IMR-90 (cell line): Measurements from ENCODE around the gene NMBR. TPM values are rescaled to one million over a fixed set of nuclear protein-coding genes. Genes with fewer than 3 reads are reported as not detected.

ENCODE experiments used
- ATAC-seq: fragments of 200-7000 bp; cut with Tn5 transposase; 2 replicates; pipeline ENCODE4 v1.9.1; 2020; ENCODE audit warnings: low read depth, mild to moderate bottlenecking, moderate library complexity
- BruUV-seq: library from RNA; stranded (reverse); fragments of 400-500 nt; replicated peaks from 2 replicates; lab custom pipeline; 2021; lab: Mats Ljungman, UMichigan
- CTCF ChIA-PET: fragments of 300-600 bp; formaldehyde crosslinking; extraction: SDS; loops from one replicate; lab custom pipeline; 2021; ENCODE audit warnings: antibody characterized with exemption; lab: Yijun Ruan, JAX
- POLR2A ChIA-PET: fragments of 300-600 bp; sonication (Branson Sonifier 250); formaldehyde crosslinking; loops from one replicate; lab custom pipeline; 2022; ENCODE audit warnings: antibody characterized with exemption; ENCODE audit not compliant: unreplicated experiment; lab: Charles Lee
- DNase-seq: peaks from one replicate; pipeline ENCODE4 v3.0.0; 2013
- H2AFZ ChIP-seq: replicated peaks from 2 replicates; pipeline ENCODE3; 2013; ENCODE audit warnings: low read length, mild to moderate bottlenecking; ENCODE audit not compliant: poor library complexity
- H2AK5ac ChIP-seq: 2 replicates; pipeline ENCODE4 v1.6.1; 2013; ENCODE audit warnings: low read depth, low read length, inconsistent platforms
- H2AK9ac ChIP-seq: replicated peaks from 2 replicates; pipeline ENCODE3; 2013; ENCODE audit warnings: mild to moderate bottlenecking, low read depth, low read length, moderate library complexity; ENCODE audit not compliant: poor library complexity
- H2BK120ac ChIP-seq: 2 replicates; pipeline ENCODE4 v1.6.1; 2013; ENCODE audit warnings: low read depth, low read length, inconsistent platforms
- H2BK15ac ChIP-seq: 3 replicates; pipeline ENCODE4 v1.6.1; 2013; ENCODE audit warnings: low read depth, low read length, inconsistent platforms
- H2BK20ac ChIP-seq: 2 replicates; pipeline ENCODE4 v1.6.1; 2013; ENCODE audit warnings: low read depth, mild to moderate bottlenecking, inconsistent platforms, low read length, moderate library complexity
- H2BK5ac ChIP-seq: 2 replicates; pipeline ENCODE4 v1.6.1; 2013; ENCODE audit warnings: mild to moderate bottlenecking, low read depth, low read length, inconsistent platforms; ENCODE audit not compliant: poor library complexity, severe bottlenecking
- H3K14ac ChIP-seq: replicated peaks from 2 replicates; pipeline ENCODE4 v1.6.1; 2013; ENCODE audit warnings: low read depth, low read length, inconsistent platforms
- H3K18ac ChIP-seq: 2 replicates; pipeline ENCODE4 v1.6.1; 2013; ENCODE audit warnings: low read depth, low read length, control low read depth
- H3K23ac ChIP-seq: 2 replicates; pipeline ENCODE4 v1.6.1; 2013; ENCODE audit warnings: low read depth, low read length, inconsistent platforms
- H3K27ac ChIP-seq: 2 replicates; pipeline ENCODE4 v1.5.1; 2013; ENCODE audit warnings: mild to moderate bottlenecking, control low read depth, low read length; ENCODE audit not compliant: insufficient read depth
- H3K27me3 ChIP-seq: 2 replicates; pipeline ENCODE4 v1.6.1; 2013; ENCODE audit warnings: low read length; ENCODE audit not compliant: control insufficient read depth, insufficient read depth
- H3K36me3 ChIP-seq: 2 replicates; pipeline ENCODE4 v1.6.1; 2013; ENCODE audit warnings: low read length, mixed read lengths; ENCODE audit not compliant: control insufficient read depth, insufficient read depth
- H3K4ac ChIP-seq: 2 replicates; pipeline ENCODE4 v1.6.1; 2013; ENCODE audit warnings: low read depth, low read length, inconsistent platforms
- H3K4me1 ChIP-seq: 2 replicates; pipeline ENCODE4 v1.6.1; 2013; ENCODE audit warnings: low read length, mixed read lengths; ENCODE audit not compliant: control insufficient read depth, insufficient read depth
- H3K4me2 ChIP-seq: 2 replicates; pipeline ENCODE4 v1.6.1; 2013; ENCODE audit warnings: low read depth, mild to moderate bottlenecking, control low read depth, low read length, moderate library complexity
- H3K4me3 ChIP-seq: 2 replicates; pipeline ENCODE4 v1.5.1; 2013; ENCODE audit warnings: low read depth, mild to moderate bottlenecking, control low read depth, low read length, moderate library complexity; ENCODE audit not compliant: insufficient read depth
- H3K56ac ChIP-seq: 2 replicates; pipeline ENCODE4 v1.6.1; 2013; ENCODE audit warnings: low read length, inconsistent platforms; ENCODE audit not compliant: insufficient read depth; ENCODE audit errors: extremely low read depth
- H3K79me1 ChIP-seq, 2 experiments: 2 replicates each; pipeline ENCODE4 v1.6.1; 2013; ENCODE audit warnings: low read length in 2 of 2, inconsistent platforms in 1 of 2, low read depth in 1 of 2
- H3K9ac ChIP-seq: 2 replicates; pipeline ENCODE4 v1.6.1; 2013; ENCODE audit warnings: low read depth, low read length, control low read depth
- H3K9me1 ChIP-seq: 2 replicates; pipeline ENCODE4 v1.6.1; 2013; ENCODE audit warnings: low read length, inconsistent platforms; ENCODE audit not compliant: insufficient read depth
- H3K9me3 ChIP-seq: 2 replicates; pipeline ENCODE4 v1.6.1; 2013; ENCODE audit warnings: low read length; ENCODE audit not compliant: control insufficient read depth, insufficient read depth
- H4K20me1 ChIP-seq: 2 replicates; pipeline ENCODE4 v1.6.1; 2013; ENCODE audit warnings: low read length, inconsistent platforms; ENCODE audit not compliant: insufficient read depth
- H4K5ac ChIP-seq: 2 replicates; pipeline ENCODE4 v1.6.1; 2013; ENCODE audit warnings: mild to moderate bottlenecking, low read depth, low read length, control low read depth
- H4K8ac ChIP-seq, 2 experiments: 2 replicates each; pipeline ENCODE4 v1.6.1; 2013; ENCODE audit warnings: low read depth in 2 of 2, low read length in 2 of 2, control low read depth in 1 of 2, inconsistent platforms in 1 of 2
- H4K91ac ChIP-seq: 2 replicates; pipeline ENCODE4 v1.6.1; 2013; ENCODE audit warnings: low read depth, low read length, inconsistent platforms; ENCODE audit not compliant: insufficient read depth
- BHLHE40 ChIP-seq: fragments of 150-350 bp; IDR thresholded peaks from 2 replicates; pipeline ENCODE4 v1.6.1; 2016; ENCODE audit warnings: mild to moderate bottlenecking, low read depth, low read length
- CTCF ChIP-seq: conservative IDR thresholded peaks from 2 replicates; pipeline ENCODE4 v1.5.1; 2012; ENCODE audit warnings: mild to moderate bottlenecking, low read depth, low read length, improper control_type of control experiment
- MAZ ChIP-seq: IDR thresholded peaks from 2 replicates; pipeline ENCODE4 v1.6.1; 2012; ENCODE audit warnings: low read depth, mild to moderate bottlenecking, low read length, improper control_type of control experiment, moderate library complexity, borderline replicate concordance
- POLR2A ChIP-seq: IDR thresholded peaks from 2 replicates; pipeline ENCODE4 v1.6.1; 2012; ENCODE audit warnings: mild to moderate bottlenecking, low read depth, low read length
- RAD21 ChIP-seq: IDR thresholded peaks from 2 replicates; pipeline ENCODE4 v1.6.1; 2012; ENCODE audit warnings: low read length, improper control_type of control experiment
- RCOR1 ChIP-seq: IDR thresholded peaks from 2 replicates; pipeline ENCODE4 v1.6.1; 2012; ENCODE audit warnings: mild to moderate bottlenecking, low read length, improper control_type of control experiment; ENCODE audit not compliant: insufficient replicate concordance
- RFX5 ChIP-seq: IDR thresholded peaks from 2 replicates; pipeline ENCODE4 v1.8.0; 2012; ENCODE audit warnings: low read depth, mild to moderate bottlenecking, low read length, moderate library complexity
- SMC3 ChIP-seq: fragments of 150-350 bp; IDR thresholded peaks from 2 replicates; pipeline ENCODE4 v1.6.1; 2016; ENCODE audit warnings: low read depth, mild to moderate bottlenecking, antibody characterized with exemption, low read length, moderate library complexity
- USF2 ChIP-seq: fragments of 150-350 bp; IDR thresholded peaks from 2 replicates; pipeline ENCODE4 v1.6.1; 2017; ENCODE audit warnings: mild to moderate bottlenecking, antibody characterized with exemption, low read length, low read depth
- WGBS, 2 experiments: methylation state at CpG; one replicate each; pipeline versions ENCODE4 v1.1.5 to v1.1.7; 2013; ENCODE audit warnings: missing lambda C conversion rate in 2 of 2; ENCODE audit not compliant: insufficient read length in 1 of 2; ENCODE audit errors: extremely low coverage in 2 of 2; 5-methylcytosine and 5-hydroxymethylcytosine counted together
- dilution Hi-C: fragments of 300-500 bp; cut with HindIII; formaldehyde crosslinking; loops from one replicate; pipeline ENCODE4 v1.14.3; 2018; ENCODE audit warnings: low sequenced_read_pairs; ENCODE audit not compliant: unreplicated experiment
- in situ Hi-C: fragments of 300-500 bp; cut with MboI; formaldehyde crosslinking; loops from 3 replicates; pipeline ENCODE4 v1.14.3; 2019; ENCODE audit warnings: low sequenced_read_pairs, inconsistent platforms, mixed read lengths
- intact Hi-C: fragments of 100-400 bp; cut with micrococcal nuclease; formaldehyde crosslinking; loops from 2 replicates; pipeline ENCODE4 v1.10.0; 2022
- polyA plus RNA-seq, 3 experiments: library from polyadenylated mRNA; depleted of rRNA; stranded (reverse); fragments of >200 nt; gene quantifications; 2 replicates each; pipeline ENCODE4 v1.2.3, GENCODE V29; 2012; ENCODE audit warnings: low replicate concordance in 1 of 3
- total RNA-seq: library from RNA; depleted of rRNA; stranded (reverse); fragments of >200 nt; gene quantifications from 2 replicates; pipeline ENCODE4 v1.2.3, GENCODE V29; 2012

The NMBR gene
- total and polyA plus RNA-seq, 2 of the 4 experiments (the other 2 are of a cell fraction), result not detected

DNA sequence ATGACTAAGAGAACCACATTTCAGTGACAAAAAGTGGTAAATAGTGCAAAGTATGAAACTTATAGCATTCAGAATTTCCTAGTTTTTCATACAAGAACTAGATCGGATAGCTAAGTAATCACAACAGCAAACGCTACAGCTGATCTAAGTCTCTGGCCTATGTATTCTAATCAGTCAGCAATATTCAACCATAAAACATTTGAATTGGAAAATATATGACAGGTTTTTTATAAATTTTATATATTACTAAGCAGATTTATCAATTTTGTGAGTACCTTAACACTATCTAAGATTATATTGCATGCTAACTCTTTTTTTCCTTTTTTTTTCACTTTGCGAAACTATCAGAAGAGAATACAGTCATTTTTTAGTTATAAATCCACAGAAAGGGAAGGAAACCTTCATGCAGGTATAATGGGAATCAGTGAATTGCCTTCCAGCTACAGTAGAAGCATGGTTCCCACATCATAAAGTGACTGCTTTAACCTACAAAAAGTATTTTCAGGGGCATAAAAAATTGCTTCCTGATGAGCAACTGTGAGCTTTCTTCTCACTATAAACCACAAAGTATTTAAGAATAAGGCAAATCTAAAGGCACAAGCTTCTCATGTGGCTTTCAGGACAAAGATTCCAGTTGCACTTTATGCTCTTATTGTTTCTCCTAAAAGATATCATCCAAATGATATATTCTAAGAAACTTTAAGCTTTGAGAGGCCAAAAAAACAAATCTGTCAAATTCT lies 88.2 kb downstream of the NMBR start:
- Histone ChIP-seq H3K4me2 (no peak overlapping the region), H2AFZ (no peak overlapping the region), H4K8ac (no peak overlapping the region), H3K9me1 (no peaks in the 10 kb centered on the region), H4K20me1 (no peaks in the 10 kb centered on the region), H3K14ac (no peak overlapping the region), H2AK5ac (no peak overlapping the region), H3K4ac (no peak overlapping the region), H2BK5ac (no peak overlapping the region), H3K4me3 (no peak overlapping the region), H3K18ac (no peak overlapping the region), H3K9ac (no peak overlapping the region), H3K56ac (no peak overlapping the region), H3K27ac (no peak overlapping the region), H3K27me3 (no peaks in the 10 kb centered on the region; the same call in 1 of the 2 replicates), H2BK15ac (no peak overlapping the region), H4K5ac (no peak overlapping the region), H4K91ac (no peak overlapping the region), H2BK20ac (no peak overlapping the region), H3K23ac (no peak overlapping the region), H3K36me3 (no peaks in the 10 kb centered on the region), H2AK9ac (no peak overlapping the region), H3K4me1 (no peaks in the 10 kb centered on the region), H3K79me1 (no peaks in the 10 kb centered on the region), H2BK120ac (no peak overlapping the region), H3K9me3 (no peaks in the 10 kb centered on the region)
- no peak for DNase-seq
- ChIA-PET POLR2A (no interaction called here), CTCF (interaction anchor here (0.9 to 1.1 kb wide), 2 partner anchors 11 to 69 kb away, joined by 3 read pairs; no protein-coding TSS in a partner anchor)
- dilution Hi-C loops (no loop called here), intact Hi-C loops (no loop called here), in situ Hi-C loops (no loop called here)
- TF ChIP-seq RAD21 (no peak), MAZ (no peak), BHLHE40 (no peak), POLR2A (no peak), SMC3 (no peak), RCOR1 (no peak), CTCF (no peak), RFX5 (no peak), USF2 (no peak)
- no peak for ATAC-seq
- BruUV-seq, result no TSS peak
- no CpG with 5 or more reads among the region's 3 CpGs for WGBS, 2 experiments
